Keratinocyte (primary cell): ENCODE data around the gene PCK1. TPM values are rescaled to one million over a fixed set of nuclear protein-coding genes. Genes with fewer than 3 reads are reported as not detected.

Source experiments
- DNase-seq: peaks from one replicate; pipeline ENCODE4 v3.0.0-alpha.2; 2011; ENCODE audit warnings: low read depth, missing footprints, low spot score
- FAIRE-seq: peaks from 2 replicates; lab custom pipeline; 2011; peaks lifted over from hg19 to GRCh38; lab: Jason Lieb, UNC
- H2AFZ ChIP-seq: 2 replicates; pipeline ENCODE4 v1.6.0; 2012; ENCODE audit warnings: low read length, control low read depth, inconsistent platforms; ENCODE audit not compliant: control insufficient read depth
- H3K27ac ChIP-seq: 2 replicates; pipeline ENCODE4 v1.5.1; 2011; ENCODE audit warnings: low read length; ENCODE audit not compliant: control insufficient read depth, insufficient read depth
- H3K27me3 ChIP-seq: 3 replicates; pipeline ENCODE4 v1.6.0; 2011; ENCODE audit warnings: low read length; ENCODE audit not compliant: control insufficient read depth, insufficient read depth; ENCODE audit errors: extremely low read depth
- H3K36me3 ChIP-seq, 2 experiments: 2 replicates in 1 of 2; 3 replicates in 1 of 2; pipeline ENCODE4 v1.5.1; 2011; ENCODE audit warnings: low read length in 2 of 2, mild to moderate bottlenecking in 1 of 2; ENCODE audit not compliant: control insufficient read depth in 2 of 2, insufficient read depth in 2 of 2; ENCODE audit errors: extremely low read depth in 1 of 2
- H3K4me1 ChIP-seq: 3 replicates; pipeline ENCODE4 v1.5.1; 2011; ENCODE audit warnings: low read length; ENCODE audit not compliant: control insufficient read depth, insufficient read depth; ENCODE audit errors: extremely low read depth
- H3K4me2 ChIP-seq: 3 replicates; pipeline ENCODE4 v1.6.0; 2011; ENCODE audit warnings: low read depth, low read length; ENCODE audit not compliant: control insufficient read depth, insufficient read depth; ENCODE audit errors: extremely low read depth
- H3K4me3 ChIP-seq, 3 experiments: fragments of 200-600 bp in 1 of 3; sonication (generic) in 1 of 3; 2 replicates in 2 of 3; 3 replicates in 1 of 3; pipeline ENCODE4 v1.5.1; 2011 to 2016; ENCODE audit warnings: low read length in 3 of 3, mild to moderate bottlenecking in 3 of 3, control low read depth in 2 of 3, inconsistent platforms in 1 of 3, low read depth in 1 of 3, mixed read lengths in 1 of 3, mixed run types in 1 of 3, moderate library complexity in 1 of 3; ENCODE audit not compliant: control insufficient read depth in 2 of 3, insufficient read depth in 2 of 3; ENCODE audit errors: extremely low read depth in 1 of 3
- H3K79me2 ChIP-seq: 2 replicates; pipeline ENCODE4 v1.6.0; 2012; ENCODE audit warnings: low read length; ENCODE audit not compliant: control insufficient read depth, insufficient read depth
- H3K9ac ChIP-seq: 3 replicates; pipeline ENCODE4 v1.6.0; 2011; ENCODE audit warnings: low read length; ENCODE audit not compliant: control insufficient read depth, insufficient read depth; ENCODE audit errors: extremely low read depth
- H3K9me1 ChIP-seq: 3 replicates; pipeline ENCODE4 v1.6.0; 2011; ENCODE audit warnings: low read length; ENCODE audit not compliant: control insufficient read depth, insufficient read depth; ENCODE audit errors: extremely low read depth
- H3K9me3 ChIP-seq: 2 replicates; pipeline ENCODE4 v1.5.1; 2012; ENCODE audit warnings: low read depth, low read length; ENCODE audit not compliant: control insufficient read depth
- H4K20me1 ChIP-seq: 3 replicates; pipeline ENCODE4 v1.6.0; 2011; ENCODE audit warnings: low read length; ENCODE audit not compliant: control insufficient read depth, insufficient read depth; ENCODE audit errors: extremely low read depth
- EZH2 ChIP-seq: IDR thresholded peaks from one replicate; pipeline ENCODE4 v1.6.1; 2012; ENCODE audit warnings: inconsistent platforms, mild to moderate bottlenecking, low read length, moderate library complexity
- dilution Hi-C: fragments of 300-500 bp; cut with MboI; formaldehyde crosslinking; loops from one replicate; pipeline ENCODE4 v1.7.0; 2020; ENCODE audit warnings: low sequenced_read_pairs; ENCODE audit not compliant: extremely low pct_ligation_motif_present
- polyA plus RNA-seq, 5 experiments: library from polyadenylated mRNA; depleted of rRNA in 3 of 5; stranded (reverse) in 3 of 5; stranded (forward) in 1 of 5; unstranded in 1 of 5; fragments of >200 nt; gene quantifications; 1 replicate in 1 of 5; 2 replicates in 3 of 5; 3 replicates in 1 of 5; pipeline versions ENCODE4 v1.2.1 to v1.2.3, GENCODE V29; 2011 to 2012; ENCODE audit warnings: missing spikeins in 2 of 5, low read depth in 1 of 5, low replicate concordance in 1 of 5
- TF ChIP-seq, protein P1 (sequence below), 3 experiments: IDR thresholded peaks in 1 of 3; conservative IDR thresholded peaks in 1 of 3; optimal IDR thresholded peaks in 1 of 3; 2 replicates in 2 of 3; 3 replicates in 1 of 3; pipeline versions ENCODE3 to v1.5.1; 2011; ENCODE audit warnings: low read length in 3 of 3, mild to moderate bottlenecking in 3 of 3, moderate library complexity in 2 of 3, control low read depth in 1 of 3, inconsistent platforms in 1 of 3; ENCODE audit not compliant: insufficient read depth in 2 of 3; ENCODE audit errors: extremely low read depth in 1 of 3

PCK1 gene
- polyA plus RNA-seq, 1 donor (not counting 4 experiments of a cell fraction or from before 2014, with no cell fraction given): not detected

DNA sequence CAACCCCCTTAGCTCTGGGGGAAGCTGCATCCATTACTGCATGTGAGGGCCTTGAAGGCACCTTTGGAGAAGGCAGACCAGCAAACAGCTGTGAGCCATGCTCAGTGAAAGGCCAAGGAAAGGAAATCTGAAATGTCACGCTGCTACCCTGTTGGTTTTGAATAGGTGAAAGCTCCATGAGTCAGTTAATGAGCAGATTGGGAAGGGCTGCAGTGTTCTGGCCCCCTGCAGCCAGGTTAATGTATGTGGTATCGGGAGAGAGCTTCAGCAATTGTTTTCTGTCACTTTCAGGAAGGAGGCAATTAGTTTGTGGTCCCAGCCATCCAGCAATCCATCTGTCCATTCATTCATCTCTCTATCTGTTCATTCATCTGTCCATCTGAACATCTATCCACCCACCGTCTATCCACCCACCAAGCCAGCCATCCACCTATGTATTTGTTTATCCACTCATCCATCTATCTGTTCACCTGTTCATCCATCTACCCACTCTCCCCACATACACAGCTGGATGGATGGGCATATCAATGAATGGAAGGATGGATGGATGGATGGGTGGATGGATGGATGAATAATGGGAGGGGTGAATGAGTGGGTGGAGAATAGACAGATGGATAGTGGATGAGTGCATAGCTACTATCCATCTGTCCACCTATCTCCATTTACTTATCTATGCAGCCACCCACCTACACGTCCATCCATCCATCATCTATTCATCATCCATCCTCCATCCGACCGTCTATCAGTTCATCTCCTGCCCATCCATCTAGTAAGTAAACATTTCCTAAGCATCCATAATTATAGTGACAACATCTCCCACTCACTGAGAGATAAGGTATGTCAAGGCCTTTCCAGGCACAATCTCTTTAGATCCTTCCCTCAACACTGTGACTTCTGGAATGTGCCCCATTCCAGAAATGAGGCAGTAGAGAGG, 16.0 kb downstream of the PCK1 start:
- FAIRE-seq (no peak), DNase-seq (no peak)
- Histone ChIP-seq H3K79me2 (no peaks in the 10 kb centered on the region), H3K4me1 (no peaks in the 10 kb centered on the region), H3K9me3 (no peaks in the 10 kb centered on the region), H2AFZ (no peak overlapping the region), H3K4me2 (no peak overlapping the region), H3K9me1 (no peaks in the 10 kb centered on the region), H3K27ac (no peak overlapping the region), H4K20me1 (peaks cover 2% of the 10 kb centered on the region), H3K27me3 (peaks cover 72% of the 10 kb centered on the region), H3K4me3 (no peak overlapping the region), H3K36me3 (no peaks in the 10 kb centered on the region), H3K9ac (no peak overlapping the region)
- TF ChIP-seq, protein P1, sequence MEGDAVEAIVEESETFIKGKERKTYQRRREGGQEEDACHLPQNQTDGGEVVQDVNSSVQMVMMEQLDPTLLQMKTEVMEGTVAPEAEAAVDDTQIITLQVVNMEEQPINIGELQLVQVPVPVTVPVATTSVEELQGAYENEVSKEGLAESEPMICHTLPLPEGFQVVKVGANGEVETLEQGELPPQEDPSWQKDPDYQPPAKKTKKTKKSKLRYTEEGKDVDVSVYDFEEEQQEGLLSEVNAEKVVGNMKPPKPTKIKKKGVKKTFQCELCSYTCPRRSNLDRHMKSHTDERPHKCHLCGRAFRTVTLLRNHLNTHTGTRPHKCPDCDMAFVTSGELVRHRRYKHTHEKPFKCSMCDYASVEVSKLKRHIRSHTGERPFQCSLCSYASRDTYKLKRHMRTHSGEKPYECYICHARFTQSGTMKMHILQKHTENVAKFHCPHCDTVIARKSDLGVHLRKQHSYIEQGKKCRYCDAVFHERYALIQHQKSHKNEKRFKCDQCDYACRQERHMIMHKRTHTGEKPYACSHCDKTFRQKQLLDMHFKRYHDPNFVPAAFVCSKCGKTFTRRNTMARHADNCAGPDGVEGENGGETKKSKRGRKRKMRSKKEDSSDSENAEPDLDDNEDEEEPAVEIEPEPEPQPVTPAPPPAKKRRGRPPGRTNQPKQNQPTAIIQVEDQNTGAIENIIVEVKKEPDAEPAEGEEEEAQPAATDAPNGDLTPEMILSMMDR (optimal IDR thresholded peaks at IDR 0.05 in 1 of 3, IDR thresholded peaks at IDR 0.05 in 1 of 3, conservative IDR thresholded peaks at IDR 0.05 in 1 of 3; ENCODE audit: extremely low read depth in 1 of 3, insufficient read depth in 2 of 3, low read length in 3 of 3): no peak
- no peak for TF ChIP-seq EZH2
- dilution Hi-C loops: no loop called here

DNA sequence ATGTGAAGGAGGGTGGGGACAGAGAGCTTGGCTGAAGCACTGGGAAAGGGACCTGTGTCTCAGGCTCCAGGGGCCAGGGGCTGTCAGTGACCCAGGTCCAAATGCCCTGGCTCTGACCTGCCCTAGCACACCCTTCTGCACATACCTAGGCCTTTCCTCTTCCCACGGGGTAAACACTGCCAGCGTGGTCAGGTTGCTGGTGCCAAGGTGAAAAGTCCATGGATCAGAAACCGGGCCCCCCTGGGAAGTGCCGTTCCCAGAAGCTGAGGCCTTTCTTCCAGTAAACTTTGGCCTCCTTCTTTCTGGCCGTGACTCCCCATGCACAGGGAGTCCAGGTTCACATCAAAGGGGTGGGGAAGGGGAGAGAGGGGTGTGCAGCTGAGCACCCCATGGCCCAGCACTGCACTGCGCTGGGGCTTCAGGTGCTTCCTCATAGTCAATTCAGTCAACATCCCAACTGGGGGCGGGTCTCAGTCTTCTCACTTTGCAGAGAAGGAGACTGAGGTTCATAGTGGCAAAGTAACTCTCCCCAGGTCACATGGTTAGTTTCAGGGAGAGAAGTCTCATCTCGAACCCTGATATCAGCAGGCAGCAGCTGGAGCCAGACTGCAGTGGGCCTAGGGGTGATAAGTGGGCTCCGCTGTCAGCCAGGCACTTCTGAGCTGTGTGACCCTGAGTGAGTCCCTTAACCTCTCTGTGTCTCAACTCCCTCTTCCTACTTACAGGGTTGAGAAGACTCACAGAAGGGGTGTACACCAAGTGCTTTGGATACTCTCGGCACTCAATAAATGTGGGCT, 17.0 kb downstream of the PCK1 start:
- FAIRE-seq (no peak), DNase-seq (no peak)
- TF ChIP-seq, protein P1 (optimal IDR thresholded peaks at IDR 0.05 in 1 of 3, IDR thresholded peaks at IDR 0.05 in 1 of 3, conservative IDR thresholded peaks at IDR 0.05 in 1 of 3; ENCODE audit: extremely low read depth in 1 of 3, insufficient read depth in 2 of 3, low read length in 3 of 3): no peak
- TF ChIP-seq EZH2: no peak
- no peaks in the 10 kb centered on the region for H3K79me2 ChIP-seq
- dilution Hi-C loops: no loop called here
- no peaks in the 10 kb centered on the region for H3K4me1 ChIP-seq
- H2AFZ ChIP-seq: no peak overlapping the region
- no peak overlapping the region for H3K9ac ChIP-seq
- no peak overlapping the region for H3K4me3 ChIP-seq
- no peak overlapping the region for H3K4me2 ChIP-seq
- H3K27me3 ChIP-seq: peaks cover 77% of the 10 kb centered on the region
- no peak overlapping the region for H3K27ac ChIP-seq
- H4K20me1 ChIP-seq: peaks cover 2% of the 10 kb centered on the region
- no peaks in the 10 kb centered on the region for H3K36me3 ChIP-seq
- H3K9me3 ChIP-seq: no peaks in the 10 kb centered on the region
- H3K9me1 ChIP-seq: no peaks in the 10 kb centered on the region
